WTC11 (cell line): ENCODE data around the gene PARD3B.

Experiments used
- ATF3 ChIP-seq: sonication (generic); formaldehyde crosslinking; conservative IDR thresholded peaks from 2 replicates; pipeline ENCODE4 v1.8.1; 2022; ENCODE audit warnings: mild to moderate bottlenecking, missing genetic modification reagents
- CTCF ChIP-seq: fragments of 200-600 bp; IDR thresholded peaks from 2 replicates; pipeline ENCODE4 v1.8.0; 2022; ENCODE audit warnings: antibody characterized with exemption
- PREB ChIP-seq: sonication (generic); formaldehyde crosslinking; IDR thresholded peaks from 2 replicates; pipeline ENCODE4 v1.8.1; 2022; ENCODE audit warnings: mild to moderate bottlenecking, missing genetic modification reagents, moderate library complexity, borderline replicate concordance
- ZNF138 ChIP-seq: sonication (generic); formaldehyde crosslinking; conservative IDR thresholded peaks from 2 replicates; pipeline ENCODE4 v1.8.1; 2022; ENCODE audit warnings: mild to moderate bottlenecking, moderate library complexity, missing genetic modification reagents
- TF ChIP-seq, protein P1 (sequence below): sonication (generic); formaldehyde crosslinking; IDR thresholded peaks from 2 replicates; pipeline ENCODE4 v1.8.0; 2022; ENCODE audit warnings: mild to moderate bottlenecking, missing genetic modification reagents
- TF ChIP-seq, protein P2 (sequence below): sonication (generic); formaldehyde crosslinking; IDR thresholded peaks from 2 replicates; pipeline ENCODE4 v1.8.1; 2022; ENCODE audit warnings: missing genetic modification reagents, borderline replicate concordance
- TF ChIP-seq, protein P3 (sequence below): sonication (generic); formaldehyde crosslinking; IDR thresholded peaks from 2 replicates; pipeline ENCODE4 v1.8.0; 2023; ENCODE audit warnings: missing genetic modification reagents, mild to moderate bottlenecking, borderline replicate concordance

DNA sequence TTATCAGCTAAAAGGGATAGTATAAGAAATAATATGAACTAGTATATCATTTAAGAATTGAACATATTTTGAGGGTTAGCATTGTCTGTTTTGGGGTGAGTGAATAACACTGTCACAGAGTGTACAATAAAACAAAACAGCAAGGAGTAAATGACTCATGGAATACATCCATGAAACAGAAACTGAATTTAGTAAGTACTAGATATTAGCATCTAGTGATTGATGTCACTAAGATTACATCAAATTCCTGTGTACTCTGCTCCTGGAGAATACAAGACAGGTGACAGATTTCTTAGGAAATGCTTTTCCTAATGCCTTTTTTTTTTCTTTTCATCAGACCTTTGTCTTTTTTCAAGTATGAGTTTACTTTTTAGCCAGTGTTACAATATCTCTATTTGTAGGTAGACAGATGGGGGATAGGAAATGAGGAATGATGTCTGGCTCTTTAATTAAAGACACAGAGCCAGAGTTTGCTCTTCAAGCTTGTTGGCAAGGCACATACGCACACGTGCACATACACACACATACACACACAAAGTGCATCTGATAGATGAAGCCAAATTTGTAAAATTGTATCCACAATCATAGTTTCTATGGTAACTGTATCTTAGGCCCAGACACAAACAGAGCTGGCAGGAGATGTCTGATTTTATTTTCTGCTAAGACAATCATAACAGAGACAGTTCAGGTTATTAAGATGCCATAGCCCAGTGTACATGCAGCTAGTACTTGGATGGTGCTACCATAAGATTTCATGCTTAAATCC is 998.8 kb downstream of the PARD3B start:
- TF ChIP-seq CTCF (no peak), ATF3 (CRISPR knock-in tag) (no peak), PREB (CRISPR knock-in tag) (no peak), ZNF138 (CRISPR knock-in tag) (no peak)
- TF ChIP-seq, protein P1, sequence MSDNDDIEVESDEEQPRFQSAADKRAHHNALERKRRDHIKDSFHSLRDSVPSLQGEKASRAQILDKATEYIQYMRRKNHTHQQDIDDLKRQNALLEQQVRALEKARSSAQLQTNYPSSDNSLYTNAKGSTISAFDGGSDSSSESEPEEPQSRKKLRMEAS (CRISPR knock-in tag): no peak
- TF ChIP-seq, protein P2, sequence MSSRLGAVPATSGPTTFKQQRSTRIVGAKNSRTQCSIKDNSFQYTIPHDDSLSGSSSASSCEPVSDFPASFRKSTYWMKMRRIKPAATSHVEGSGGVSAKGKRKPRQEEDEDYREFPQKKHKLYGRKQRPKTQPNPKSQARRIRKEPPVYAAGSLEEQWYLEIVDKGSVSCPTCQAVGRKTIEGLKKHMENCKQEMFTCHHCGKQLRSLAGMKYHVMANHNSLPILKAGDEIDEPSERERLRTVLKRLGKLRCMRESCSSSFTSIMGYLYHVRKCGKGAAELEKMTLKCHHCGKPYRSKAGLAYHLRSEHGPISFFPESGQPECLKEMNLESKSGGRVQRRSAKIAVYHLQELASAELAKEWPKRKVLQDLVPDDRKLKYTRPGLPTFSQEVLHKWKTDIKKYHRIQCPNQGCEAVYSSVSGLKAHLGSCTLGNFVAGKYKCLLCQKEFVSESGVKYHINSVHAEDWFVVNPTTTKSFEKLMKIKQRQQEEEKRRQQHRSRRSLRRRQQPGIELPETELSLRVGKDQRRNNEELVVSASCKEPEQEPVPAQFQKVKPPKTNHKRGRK: no peak
- TF ChIP-seq, protein P3, sequence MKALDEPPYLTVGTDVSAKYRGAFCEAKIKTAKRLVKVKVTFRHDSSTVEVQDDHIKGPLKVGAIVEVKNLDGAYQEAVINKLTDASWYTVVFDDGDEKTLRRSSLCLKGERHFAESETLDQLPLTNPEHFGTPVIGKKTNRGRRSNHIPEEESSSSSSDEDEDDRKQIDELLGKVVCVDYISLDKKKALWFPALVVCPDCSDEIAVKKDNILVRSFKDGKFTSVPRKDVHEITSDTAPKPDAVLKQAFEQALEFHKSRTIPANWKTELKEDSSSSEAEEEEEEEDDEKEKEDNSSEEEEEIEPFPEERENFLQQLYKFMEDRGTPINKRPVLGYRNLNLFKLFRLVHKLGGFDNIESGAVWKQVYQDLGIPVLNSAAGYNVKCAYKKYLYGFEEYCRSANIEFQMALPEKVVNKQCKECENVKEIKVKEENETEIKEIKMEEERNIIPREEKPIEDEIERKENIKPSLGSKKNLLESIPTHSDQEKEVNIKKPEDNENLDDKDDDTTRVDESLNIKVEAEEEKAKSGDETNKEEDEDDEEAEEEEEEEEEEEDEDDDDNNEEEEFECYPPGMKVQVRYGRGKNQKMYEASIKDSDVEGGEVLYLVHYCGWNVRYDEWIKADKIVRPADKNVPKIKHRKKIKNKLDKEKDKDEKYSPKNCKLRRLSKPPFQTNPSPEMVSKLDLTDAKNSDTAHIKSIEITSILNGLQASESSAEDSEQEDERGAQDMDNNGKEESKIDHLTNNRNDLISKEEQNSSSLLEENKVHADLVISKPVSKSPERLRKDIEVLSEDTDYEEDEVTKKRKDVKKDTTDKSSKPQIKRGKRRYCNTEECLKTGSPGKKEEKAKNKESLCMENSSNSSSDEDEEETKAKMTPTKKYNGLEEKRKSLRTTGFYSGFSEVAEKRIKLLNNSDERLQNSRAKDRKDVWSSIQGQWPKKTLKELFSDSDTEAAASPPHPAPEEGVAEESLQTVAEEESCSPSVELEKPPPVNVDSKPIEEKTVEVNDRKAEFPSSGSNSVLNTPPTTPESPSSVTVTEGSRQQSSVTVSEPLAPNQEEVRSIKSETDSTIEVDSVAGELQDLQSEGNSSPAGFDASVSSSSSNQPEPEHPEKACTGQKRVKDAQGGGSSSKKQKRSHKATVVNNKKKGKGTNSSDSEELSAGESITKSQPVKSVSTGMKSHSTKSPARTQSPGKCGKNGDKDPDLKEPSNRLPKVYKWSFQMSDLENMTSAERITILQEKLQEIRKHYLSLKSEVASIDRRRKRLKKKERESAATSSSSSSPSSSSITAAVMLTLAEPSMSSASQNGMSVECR (CRISPR knock-in tag): no peak
